HG02588 (cell line): ENCODE data around the gene ZNF775.
A peak's percentile ranks its signal among the peaks of the same experiment; 100 is the strongest.

Source experiments
- ATAC-seq: cut with Tn5 transposase; IDR thresholded peaks from one replicate; pipeline ENCODE4 v1.9.1; 2021; ENCODE audit warnings: mild to moderate bottlenecking, moderate library complexity; ENCODE audit not compliant: unreplicated experiment

ZNF775 gene

GRCh38 chr7:150410131-150410530 lies 31.0 kb downstream of the ZNF775 start:
- ATAC-seq, result no peak

GRCh38 chr7:150410680-150411346 lies 31.7 kb downstream of the ZNF775 start:
- ATAC-seq, result no peak

GRCh38 chr7:150411606-150412005 lies 32.5 kb downstream of the ZNF775 start:
- ATAC-seq, result no peak

- ATAC-seq, result no peak
Measured at GRCh38 chr7:150412016-150412415, 32.9 kb downstream of the ZNF775 start.

- no peak for ATAC-seq
Measured at GRCh38 chr7:150412518-150413488, 33.7 kb downstream of the ZNF775 start.

- ATAC-seq, result no peak
Measured at GRCh38 chr7:150413640-150414081, 34.5 kb downstream of the ZNF775 start.

- ATAC-seq, result no peak
Measured at GRCh38 chr7:150415161-150416153, 36.3 kb downstream of the ZNF775 start.

- no peak for ATAC-seq
Measured at GRCh38 chr7:150417239-150417638, 38.1 kb downstream of the ZNF775 start.

DNA sequence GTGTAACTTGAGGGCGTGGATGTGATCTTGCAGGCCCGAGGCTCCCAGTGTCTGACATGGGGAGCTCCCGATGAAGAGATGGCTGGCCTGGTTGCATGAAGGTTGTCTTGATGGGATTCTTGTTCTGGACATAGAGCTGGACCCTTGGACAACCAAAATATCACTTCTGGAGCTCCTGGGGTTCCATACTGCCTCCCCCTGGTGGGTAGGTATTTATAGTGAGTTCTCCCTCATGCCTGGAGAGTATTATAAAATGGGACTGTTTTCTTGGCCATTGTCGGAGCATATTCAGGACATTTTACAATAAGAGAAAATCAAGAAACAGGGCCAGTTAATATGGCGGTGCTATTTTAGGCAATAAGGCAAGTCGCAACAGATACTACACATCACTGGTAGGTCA lies 38.7 kb downstream of the ZNF775 start:
- ATAC-seq, result no peak

DNA sequence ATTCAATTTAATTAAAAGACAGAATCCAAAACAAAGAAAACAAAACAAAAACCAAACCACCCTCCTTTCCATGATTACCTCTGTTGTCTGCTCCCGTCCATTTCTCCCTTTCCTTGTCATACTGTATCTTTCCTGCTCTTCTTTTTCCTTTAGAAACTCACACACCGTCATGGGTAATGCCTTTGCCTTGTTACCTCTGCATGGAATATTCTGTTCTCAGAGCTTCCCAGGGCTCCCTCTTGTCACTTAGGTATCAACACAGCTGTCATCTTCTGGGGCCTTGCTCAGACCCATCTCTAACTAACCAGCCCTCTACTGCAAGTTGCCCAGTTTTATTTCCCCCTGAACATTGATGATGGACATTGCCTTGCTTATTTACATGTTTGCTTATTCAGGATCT lies 41.1 kb downstream of the ZNF775 start:
- ATAC-seq, result no peak

- ATAC-seq, result peak; percentile 92
Measured at GRCh38 chr7:150420987-150421674, 42.0 kb downstream of the ZNF775 start.

DNA sequence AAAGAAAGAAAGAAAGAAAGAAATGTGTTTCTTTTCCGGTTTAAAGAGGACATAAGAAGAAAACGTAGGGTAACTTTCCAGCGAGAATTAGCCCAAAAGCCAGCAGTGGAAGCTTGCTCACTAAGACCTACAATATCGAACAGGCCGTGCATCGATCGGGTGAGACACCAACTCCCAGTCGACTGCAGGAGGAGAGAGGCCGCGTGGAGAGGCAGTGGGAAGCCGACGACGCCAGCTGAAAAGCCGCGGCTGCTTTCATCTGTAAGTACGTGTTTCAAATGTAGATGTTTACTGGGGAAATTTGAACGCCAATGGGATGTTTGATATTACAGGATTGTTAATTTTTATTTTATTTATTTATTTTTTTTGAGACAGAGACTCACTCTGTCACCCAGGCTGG lies 42.7 kb downstream of the ZNF775 start:
- no peak for ATAC-seq

DNA sequence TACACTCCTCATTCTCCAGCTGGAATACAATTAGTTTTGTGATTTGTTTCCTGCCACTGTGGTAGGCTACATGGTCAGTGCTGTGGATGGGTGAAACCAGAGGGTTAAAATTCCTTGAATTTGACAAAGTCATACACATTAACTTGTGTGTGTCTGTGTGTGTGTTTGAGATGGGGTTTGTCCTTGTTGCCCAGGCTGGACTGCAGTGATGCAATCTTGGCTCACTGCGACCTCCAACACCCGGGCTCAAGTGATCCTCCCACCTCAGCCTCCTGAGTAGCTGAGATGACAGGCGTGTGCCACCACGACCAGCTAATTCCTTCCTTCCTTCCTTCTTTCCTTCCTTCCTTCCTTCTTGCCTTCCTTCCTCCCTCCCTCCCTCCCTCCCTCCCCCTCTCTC lies 46.5 kb downstream of the ZNF775 start:
- ATAC-seq, result no peak

DNA sequence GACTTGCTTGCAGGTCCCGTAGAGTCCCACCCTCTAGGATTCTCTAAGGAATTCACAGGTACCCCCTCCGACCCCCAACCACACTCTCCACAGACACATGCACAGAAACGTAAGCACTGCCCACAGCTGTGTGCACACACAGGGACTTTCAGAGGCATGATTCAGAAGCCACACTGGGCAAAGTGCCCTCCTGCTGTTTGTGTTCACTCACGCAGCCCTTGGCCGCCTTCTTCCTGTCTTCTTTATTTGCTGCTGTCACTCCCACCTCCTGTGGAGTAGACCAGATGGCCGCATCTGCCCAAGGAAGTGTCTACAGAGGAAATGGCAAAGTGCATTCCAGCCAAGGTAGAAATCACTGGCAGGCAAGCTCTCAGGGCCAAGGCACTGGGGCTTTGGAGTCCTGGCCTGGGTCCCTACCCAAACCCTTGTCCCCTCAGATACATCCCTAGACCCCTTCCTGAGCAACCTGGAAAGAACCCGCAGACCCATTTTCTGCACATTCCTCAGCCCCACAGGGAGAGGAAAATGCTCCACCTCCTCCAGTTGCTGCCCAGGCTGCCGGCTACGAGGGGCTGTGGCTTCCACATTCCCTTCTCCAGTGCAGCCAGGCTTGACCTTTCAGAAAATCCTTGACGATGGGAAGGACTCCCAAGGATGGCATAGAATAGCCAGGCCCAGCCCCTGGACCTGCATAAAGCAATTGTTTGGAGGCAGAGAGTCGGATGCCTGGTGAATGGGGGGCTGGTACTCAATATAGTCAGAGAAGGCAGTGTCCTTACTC lies 49.7 kb downstream of the ZNF775 start:
- peak; percentile 46 for ATAC-seq

GRCh38 chr7:150429699-150430098 lies 50.6 kb downstream of the ZNF775 start:
- no peak for ATAC-seq

GRCh38 chr7:150430465-150431085 lies 51.4 kb downstream of the ZNF775 start:
- no peak for ATAC-seq

DNA sequence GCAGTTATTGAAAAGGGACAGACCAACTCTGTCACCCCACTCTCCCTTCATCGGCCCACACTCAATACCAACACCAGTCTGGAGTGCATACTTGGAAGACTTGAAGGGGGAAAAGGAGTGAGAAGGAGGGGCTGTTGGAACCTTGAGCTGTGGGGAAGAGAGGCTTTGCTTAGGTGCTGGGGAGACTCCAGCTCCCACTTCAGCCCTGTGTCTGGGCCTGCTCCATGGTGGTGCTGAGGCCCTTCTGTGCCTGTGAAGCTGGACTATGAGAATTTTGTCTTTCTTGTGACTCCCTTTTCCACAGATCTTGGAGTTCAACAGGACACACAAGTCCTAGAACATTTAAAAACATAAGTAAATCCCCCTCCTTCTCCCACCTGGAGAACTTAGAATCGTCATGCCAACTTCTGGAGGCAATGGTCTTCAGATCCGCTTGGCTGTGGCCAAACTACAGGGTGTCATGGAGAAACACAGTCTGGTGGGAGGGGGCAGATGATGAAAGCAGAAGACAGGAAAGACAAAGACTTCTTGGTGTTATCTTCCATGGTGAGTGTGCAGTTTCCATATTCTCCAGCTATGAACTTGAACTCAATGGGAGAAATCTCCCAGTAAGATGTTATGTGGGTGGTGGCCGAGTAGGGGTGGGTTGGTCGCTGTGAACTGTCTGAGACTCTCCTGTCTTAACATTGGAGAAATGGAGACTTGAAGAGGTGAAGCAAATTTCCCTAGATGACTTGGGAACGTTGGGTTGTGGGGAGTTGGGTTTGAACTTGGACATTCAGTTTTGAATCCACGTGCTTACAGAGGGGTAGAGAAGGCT lies 52.9 kb downstream of the ZNF775 start:
- ATAC-seq, result no peak
